ENCODE data around the gene TNIK. TPM values are rescaled to one million over a fixed set of nuclear protein-coding genes. Genes with fewer than 3 reads are reported as not detected.

TNIK gene
- total RNA-seq, 1 donor from 2014 or later: 38.1 TPM

GRCh38 chr3:171044384-171044783 lies 415.8 kb downstream of the TNIK start:
- no peak overlapping the region for H3K27ac Mint-ChIP-seq
- no peak for TF ChIP-seq CTCF (conservative IDR thresholded peaks at IDR 0.05)
- H3K36me3 Mint-ChIP-seq: no peaks in the 10 kb centered on the region
- peaks cover 10% of the 10 kb centered on the region for H3K4me1 Mint-ChIP-seq (ENCODE audit: unreplicated experiment)
- DNase-seq (ENCODE audit: extremely low spot score, unreplicated experiment): no peak
- H3K4me3 Mint-ChIP-seq: no peak overlapping the region
- H3K27me3 Mint-ChIP-seq: no peaks in the 10 kb centered on the region
- H3K9me3 Mint-ChIP-seq: no peaks in the 10 kb centered on the region

- no peak for DNase-seq (ENCODE audit: extremely low spot score, unreplicated experiment)
- H3K36me3 Mint-ChIP-seq: no peaks in the 10 kb centered on the region
Measured at GRCh38 chr3:171039674-171040073, 420.5 kb downstream of the TNIK start.

GRCh38 chr3:171038342-171038741 lies 421.9 kb downstream of the TNIK start:
- no peak overlapping the region for H3K4me3 Mint-ChIP-seq

More at GRCh38 chr3:171039674-171040073, 420.5 kb downstream of the TNIK start:
- Mint-ChIP-seq H3K9me3 (no peaks in the 10 kb centered on the region), H3K27ac (no peak overlapping the region), H3K4me1 (ENCODE audit: unreplicated experiment) (peaks cover 4% of the 10 kb centered on the region), H3K4me3 (no peak overlapping the region), H3K27me3 (peaks cover 4% of the 10 kb centered on the region)
- no peak for TF ChIP-seq CTCF (conservative IDR thresholded peaks at IDR 0.05)

GRCh38 chr3:171028779-171029232 lies 431.4 kb downstream of the TNIK start:
- Mint-ChIP-seq H3K36me3 (no peaks in the 10 kb centered on the region), H3K9me3 (no peaks in the 10 kb centered on the region), H3K27ac (no peak overlapping the region), H3K27me3 (peaks cover 7% of the 10 kb centered on the region), H3K4me3 (no peak overlapping the region), H3K4me1 (ENCODE audit: unreplicated experiment) (no peaks in the 10 kb centered on the region)
- TF ChIP-seq CTCF (conservative IDR thresholded peaks at IDR 0.05): no peak
- no peak for DNase-seq (ENCODE audit: extremely low spot score, unreplicated experiment)

More at GRCh38 chr3:171038342-171038741, 421.9 kb downstream of the TNIK start:
- no peak for DNase-seq (ENCODE audit: extremely low spot score, unreplicated experiment)
- Mint-ChIP-seq H3K9me3 (no peaks in the 10 kb centered on the region), H3K36me3 (no peaks in the 10 kb centered on the region), H3K27me3 (peaks cover 4% of the 10 kb centered on the region), H3K27ac (no peak overlapping the region), H3K4me1 (ENCODE audit: unreplicated experiment) (no peaks in the 10 kb centered on the region)
- TF ChIP-seq CTCF (conservative IDR thresholded peaks at IDR 0.05): no peak

GRCh38 chr3:171028025-171028778 lies 432.0 kb downstream of the TNIK start:
- Mint-ChIP-seq H3K9me3 (no peaks in the 10 kb centered on the region), H3K27ac (no peak overlapping the region), H3K4me3 (no peak overlapping the region), H3K4me1 (ENCODE audit: unreplicated experiment) (no peaks in the 10 kb centered on the region), H3K27me3 (peaks cover 7% of the 10 kb centered on the region), H3K36me3 (no peaks in the 10 kb centered on the region)
- DNase-seq (ENCODE audit: extremely low spot score, unreplicated experiment): no peak
- TF ChIP-seq CTCF (conservative IDR thresholded peaks at IDR 0.05): no peak
